SKM-1 treated with dmso at 0.1 percent for 144 hours (cell line): ENCODE data around the gene B3GALT6.
"Not testable (repeated sequence)": the region's sequence is repeated elsewhere in the genome, so short reads cannot be mapped to it uniquely, and the experiment has no call there.

Experiments used
- DNase-seq: peaks from one replicate; lab custom pipeline; 2025; ENCODE audit not compliant: unreplicated experiment; lab: John Stamatoyannopoulos, UW

Gene B3GALT6

GRCh38 chr1:1242461-1243265 lies 10.6 kb downstream of the B3GALT6 start:
- no peak for DNase-seq

DNA sequence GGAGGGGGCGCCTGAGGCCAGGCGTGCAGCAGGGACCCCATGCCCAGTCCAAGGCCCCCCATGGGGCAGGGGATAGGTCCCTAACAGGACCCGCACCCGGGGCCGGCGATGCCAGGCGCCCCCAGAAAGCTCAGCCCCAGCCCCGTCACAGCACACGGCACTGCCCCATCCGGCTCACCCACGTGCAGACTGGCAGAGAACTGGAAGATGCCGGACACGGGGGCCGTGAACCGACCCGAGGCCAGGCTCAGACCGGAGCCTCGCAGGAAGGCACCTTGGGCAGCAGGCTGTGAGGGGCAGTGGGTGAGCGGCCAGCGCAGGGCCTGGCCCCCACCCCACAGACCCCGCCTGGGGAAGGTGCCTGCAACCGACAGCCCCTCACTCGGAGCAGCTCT lies 11.2 kb downstream of the B3GALT6 start:
- DNase-seq = no peak

GRCh38 chr1:1243807-1244191 lies 11.8 kb downstream of the B3GALT6 start:
- DNase-seq = no peak

GRCh38 chr1:1244192-1244811 lies 12.3 kb downstream of the B3GALT6 start:
- no peak for DNase-seq

GRCh38 chr1:1245178-1245816 lies 13.3 kb downstream of the B3GALT6 start:
- DNase-seq = no peak

- no peak for DNase-seq
Measured at GRCh38 chr1:1245817-1246576, 14.0 kb downstream of the B3GALT6 start.

GRCh38 chr1:1246577-1247340 lies 14.7 kb downstream of the B3GALT6 start, which contains the start of gene C1QTNF12:
C1QTNF12 (minus strand) TSS chr1:1246722; CDS start chr1:1246690, 32 bp downstream.
- no peak for DNase-seq

- no peak for DNase-seq
Measured at GRCh38 chr1:1247341-1247913, 15.4 kb downstream of the B3GALT6 start.

GRCh38 chr1:1248009-1248913 lies 16.2 kb downstream of the B3GALT6 start:
- not testable (repeated sequence) for DNase-seq

GRCh38 chr1:1250786-1251284 lies 18.8 kb downstream of the B3GALT6 start:
- DNase-seq = no peak

GRCh38 chr1:1253314-1253713 lies 21.3 kb downstream of the B3GALT6 start:
- no peak for DNase-seq

- no peak for DNase-seq
Measured at GRCh38 chr1:1253972-1254666, 22.1 kb downstream of the B3GALT6 start.

DNA sequence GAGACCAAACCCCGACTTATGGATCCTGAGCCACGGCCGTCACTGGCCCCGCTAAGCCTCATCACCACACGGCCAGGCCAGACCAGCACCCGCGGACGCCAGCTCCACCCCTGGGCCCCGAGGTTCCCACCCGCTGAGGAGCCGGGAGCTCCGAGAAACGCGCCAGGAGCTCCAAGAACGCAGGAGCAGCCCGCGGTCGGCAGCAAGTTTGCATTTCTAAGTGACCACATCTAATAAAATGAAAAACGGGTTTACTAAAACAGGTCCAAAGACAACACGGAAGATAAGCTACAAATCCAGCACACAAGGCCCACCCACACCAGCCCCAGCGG lies 22.6 kb downstream of the B3GALT6 start:
- no peak for DNase-seq

DNA sequence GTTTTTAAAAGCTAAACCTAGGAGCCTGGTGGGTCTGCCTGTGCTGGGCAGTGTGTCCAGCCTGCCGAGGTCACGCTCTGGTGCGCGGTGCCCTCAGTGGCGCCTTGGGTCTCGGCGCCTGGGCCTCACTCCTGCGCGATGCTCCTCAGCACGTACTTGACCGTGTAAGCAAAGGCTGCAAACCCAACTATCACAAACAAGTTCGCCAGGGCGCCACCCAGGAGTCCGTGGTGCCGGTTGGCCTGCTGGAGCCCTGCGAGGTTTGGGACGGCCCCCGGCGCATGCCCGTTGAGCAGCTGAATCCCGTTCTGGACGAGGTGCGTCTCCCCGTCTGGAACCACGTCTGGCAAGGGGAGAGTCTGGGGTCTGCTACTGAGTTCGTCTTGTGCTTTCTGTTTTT lies 23.0 kb downstream of the B3GALT6 start:
- DNase-seq = no peak

DNA sequence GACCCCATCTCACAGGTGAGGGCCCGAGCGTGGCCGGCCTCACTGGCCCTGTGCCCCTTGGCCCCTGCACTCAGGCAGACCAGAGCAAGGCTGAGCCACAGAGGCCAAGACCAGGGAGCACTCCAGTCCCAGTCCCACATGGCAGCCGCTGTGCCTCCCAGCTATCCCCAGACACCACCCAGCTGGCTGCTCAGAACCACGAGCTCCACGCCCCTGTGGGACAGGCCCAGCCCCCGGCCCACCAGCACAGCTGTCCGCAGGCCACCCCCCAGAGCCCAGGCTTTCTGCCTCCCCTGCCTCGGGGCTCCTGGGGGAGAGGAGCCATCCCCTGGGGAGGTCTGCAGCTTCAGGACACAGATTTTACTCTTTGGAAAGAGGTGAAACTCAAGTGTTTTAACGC lies 23.6 kb downstream of the B3GALT6 start:
- DNase-seq = no peak

DNA sequence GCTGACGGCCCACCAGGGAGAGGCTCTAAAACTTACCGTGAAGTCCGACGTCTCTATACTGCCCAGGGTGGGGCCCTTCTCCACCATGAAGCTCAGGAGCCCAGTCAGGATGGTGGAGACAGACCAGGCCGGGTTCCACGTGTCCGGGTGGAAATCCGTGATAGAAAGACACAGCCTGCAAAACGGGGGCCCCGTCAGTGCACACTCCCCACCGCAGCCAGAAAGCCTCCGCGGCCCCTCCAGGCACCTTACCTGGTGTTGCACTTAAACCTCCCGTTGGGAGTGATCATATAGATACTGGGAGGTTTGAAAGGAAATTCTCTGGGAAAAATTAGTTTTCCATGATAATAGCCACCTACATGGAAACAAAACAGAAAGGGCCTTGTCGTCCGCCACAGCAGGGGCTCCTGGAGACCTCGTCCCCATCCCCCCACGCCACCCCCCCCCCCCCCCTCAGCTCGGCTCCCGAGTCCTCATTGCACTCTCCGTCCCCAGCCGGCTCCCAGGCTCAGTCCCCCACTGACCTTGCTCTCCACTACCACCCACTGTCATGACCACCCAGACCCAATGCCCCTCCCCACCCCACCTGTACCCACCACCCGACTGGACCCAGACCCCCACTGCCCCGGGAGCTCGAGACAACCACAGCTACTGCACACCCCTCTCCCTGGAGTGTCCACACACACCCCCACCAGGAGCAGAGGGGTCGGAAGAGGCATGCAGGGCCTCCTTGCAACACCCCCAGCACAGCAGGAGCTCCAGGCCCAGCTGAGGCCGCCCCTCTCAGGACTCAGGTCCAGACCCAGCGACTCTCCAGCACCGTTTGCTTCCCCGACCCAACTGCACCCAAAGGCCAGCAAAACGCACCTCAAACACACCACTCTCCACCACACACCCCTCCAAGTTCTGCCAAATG lies 25.2 kb downstream of the B3GALT6 start:
- DNase-seq = no peak

GRCh38 chr1:1259119-1259488 lies 27.1 kb downstream of the B3GALT6 start:
- no peak for DNase-seq

- DNase-seq = no peak
Measured at GRCh38 chr1:1259540-1259939, 27.5 kb downstream of the B3GALT6 start.
